ENCODE data around the gene CISH.

Gene CISH

DNA sequence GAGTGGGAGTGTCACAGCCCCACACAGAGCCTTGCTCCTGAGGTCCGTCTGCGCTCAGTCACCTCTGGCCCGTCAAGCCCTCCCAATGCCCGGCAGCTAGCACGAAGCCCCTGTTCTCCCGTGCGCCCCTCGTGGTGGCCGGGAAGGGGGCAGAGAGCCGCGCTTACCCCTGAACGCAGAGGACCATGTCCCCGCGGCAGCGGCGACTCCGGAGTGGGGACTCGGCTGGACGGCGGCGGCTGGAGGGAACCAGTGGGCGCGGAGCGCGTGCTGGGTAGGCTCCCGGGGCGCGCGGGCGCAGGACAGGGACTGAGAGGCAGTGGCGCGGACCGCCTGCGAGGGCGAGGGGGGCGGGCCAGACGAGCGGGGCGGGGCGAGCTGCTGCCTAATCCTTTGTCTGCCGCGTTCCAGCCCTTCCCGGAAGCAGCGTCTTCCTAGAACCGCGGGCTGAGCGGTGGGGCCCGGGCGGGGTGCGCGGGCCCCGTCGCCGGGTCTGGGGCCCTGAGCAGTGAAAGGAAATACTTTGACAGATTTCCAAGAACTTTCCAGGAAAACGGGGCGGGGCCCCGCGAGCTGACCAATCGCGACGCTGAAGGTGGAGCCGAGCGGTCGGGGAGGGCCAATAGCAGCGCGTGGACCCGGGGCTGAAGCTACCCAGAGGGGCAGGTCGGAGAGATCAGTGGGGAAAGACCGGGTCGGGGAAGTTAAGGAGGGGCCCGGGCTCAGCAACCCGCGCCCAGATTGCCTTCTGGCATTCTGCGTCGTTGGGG, at the start of gene CISH:
CISH (minus strand) TSS at position 311 of the 770 bp plus-strand sequence; CDS start at position 187, 124 bp downstream.
- FAIRE-seq = no peak

- FAIRE-seq = no peak
Observed at GRCh38 chr3:50660386-50660785, 48.8 kb upstream of the CISH start.

GRCh38 chr3:50658831-50659230, 47.3 kb upstream of the CISH start:
- no peak for FAIRE-seq

DNA sequence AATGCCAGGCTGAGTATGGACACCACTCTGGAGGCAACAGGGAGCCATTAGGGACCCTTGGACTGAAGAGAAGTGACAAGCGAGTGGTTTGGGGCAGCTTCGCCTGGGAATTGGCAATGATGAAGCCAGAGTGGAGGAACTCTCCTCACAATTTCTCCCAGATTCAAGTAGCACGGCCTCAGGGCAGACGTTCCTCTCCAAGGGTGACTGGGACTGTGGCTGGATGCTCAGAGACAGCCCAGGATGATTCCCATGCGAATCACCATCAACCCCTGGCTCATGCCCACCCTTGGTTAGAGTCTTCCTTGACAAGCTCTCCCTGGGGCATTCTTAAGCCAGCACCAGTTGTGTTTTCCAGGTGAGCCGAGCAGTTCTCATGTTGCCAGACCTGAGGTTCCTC, 46.8 kb upstream of the CISH start:
- FAIRE-seq = no peak

DNA sequence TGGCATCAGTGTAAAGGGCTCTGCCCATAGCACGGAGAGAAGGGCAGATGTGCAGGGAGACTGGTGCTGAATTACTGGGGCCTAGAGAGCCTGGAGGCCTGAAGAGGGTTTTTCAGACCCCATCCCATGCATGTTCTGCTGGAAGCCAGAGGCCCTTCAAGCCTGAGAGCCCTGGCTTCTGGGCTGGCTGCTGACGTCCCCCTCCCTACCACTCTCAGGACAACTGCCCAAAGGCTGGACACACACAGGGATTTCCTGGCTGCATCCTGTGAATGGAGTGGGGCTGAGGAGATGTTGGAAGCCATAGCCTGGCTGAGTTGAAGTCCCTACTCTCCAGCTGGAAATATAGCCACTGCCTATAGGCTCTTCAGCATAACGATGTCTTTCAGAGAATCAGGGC, 46.2 kb upstream of the CISH start:
- no peak for FAIRE-seq

GRCh38 chr3:50657407-50657806, 45.8 kb upstream of the CISH start:
- FAIRE-seq = no peak

GRCh38 chr3:50656417-50657195, 45.0 kb upstream of the CISH start:
- FAIRE-seq = no peak

DNA sequence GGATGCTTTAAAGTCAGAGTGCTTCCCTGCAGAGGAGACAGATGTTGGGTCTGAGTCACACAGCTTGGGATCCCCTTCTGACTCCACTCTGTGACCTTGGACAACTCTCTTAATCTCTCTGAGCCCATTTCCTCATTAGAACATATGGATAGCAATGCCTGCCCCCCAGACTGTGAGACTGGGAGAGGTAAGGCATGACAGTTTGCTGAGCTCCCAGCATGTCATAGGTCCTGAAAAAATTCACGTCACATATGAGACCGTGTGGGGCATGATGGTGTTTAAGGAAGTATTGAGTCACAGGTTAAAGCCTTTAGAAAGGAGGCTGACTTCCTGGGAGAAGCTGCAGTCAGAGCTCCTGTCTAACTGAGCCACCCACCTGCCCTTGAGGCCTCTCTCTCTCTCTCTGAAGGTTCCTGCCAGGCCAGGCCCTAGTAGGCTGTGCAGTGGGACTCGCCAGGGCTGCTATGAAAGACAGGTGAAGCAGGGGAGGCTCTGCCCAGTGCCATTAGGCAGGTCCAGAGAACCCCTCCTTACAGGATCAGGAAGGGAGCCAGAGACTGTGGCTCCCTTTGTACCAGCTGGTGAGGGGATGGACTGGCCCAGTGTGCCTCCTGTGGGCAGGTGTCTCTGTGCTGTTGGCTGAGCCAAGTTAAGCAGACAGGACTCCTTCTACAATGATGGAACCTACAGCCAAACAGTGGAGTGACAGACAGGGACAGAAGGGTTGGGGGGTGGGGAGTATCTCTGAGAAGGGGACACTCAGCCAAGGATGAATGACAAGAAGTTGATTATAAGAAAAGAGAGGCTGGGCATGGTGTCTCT, 43.6 kb upstream of the CISH start:
- no peak for FAIRE-seq

DNA sequence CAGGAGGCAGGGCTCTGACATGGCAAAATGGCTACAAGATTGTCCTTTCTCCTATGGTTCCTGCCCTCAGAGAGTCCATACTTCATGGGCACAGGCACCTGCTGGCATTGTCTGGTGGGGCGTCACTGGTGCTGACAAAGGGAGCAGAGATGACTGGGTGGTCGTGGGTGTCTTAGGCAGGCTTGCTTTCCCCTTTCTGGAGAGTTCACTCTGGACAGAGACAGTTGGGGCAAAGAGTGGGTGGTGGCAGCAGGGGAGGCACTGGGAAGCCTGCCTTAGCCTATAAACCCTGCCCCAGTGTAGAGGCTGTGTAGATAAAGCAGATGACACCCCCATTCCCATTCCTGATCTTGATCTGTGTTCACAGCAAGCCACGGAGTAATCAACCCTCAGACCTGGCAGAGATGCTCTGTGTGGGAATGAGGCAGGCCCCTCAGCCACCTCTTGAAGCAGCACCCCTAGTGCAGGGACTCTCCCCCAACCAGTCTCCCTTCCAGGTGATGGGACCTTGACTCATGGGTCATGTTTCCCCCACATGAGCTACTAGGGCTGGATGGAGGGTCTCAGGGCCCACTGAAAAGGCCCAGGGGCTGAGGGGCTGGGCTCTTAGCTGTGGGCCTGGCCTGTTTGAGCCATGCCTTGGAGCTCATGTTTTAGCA, 42.5 kb upstream of the CISH start:
- FAIRE-seq = no peak

DNA sequence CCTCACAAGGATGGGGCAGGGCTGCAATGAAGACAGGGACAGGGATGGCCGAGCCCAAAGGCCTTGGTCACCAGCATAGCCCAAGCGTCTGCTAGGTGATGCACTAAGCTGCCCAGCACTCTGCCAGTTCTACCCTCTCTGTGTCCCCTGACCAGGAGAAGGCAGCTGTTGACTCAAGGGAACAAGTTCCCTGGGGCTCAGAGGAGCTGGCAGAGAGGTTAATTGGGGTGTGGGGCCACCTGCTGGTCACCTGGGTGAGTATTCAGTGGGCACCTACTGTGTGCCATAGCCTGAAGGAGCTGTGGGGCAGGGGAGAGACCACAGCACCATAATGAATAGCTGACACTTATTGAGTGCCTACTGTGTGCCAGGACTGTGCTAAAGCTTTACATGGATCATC, 41.1 kb upstream of the CISH start:
- FAIRE-seq = no peak

GRCh38 chr3:50651920-50652529, 40.5 kb upstream of the CISH start:
- no peak for FAIRE-seq

DNA sequence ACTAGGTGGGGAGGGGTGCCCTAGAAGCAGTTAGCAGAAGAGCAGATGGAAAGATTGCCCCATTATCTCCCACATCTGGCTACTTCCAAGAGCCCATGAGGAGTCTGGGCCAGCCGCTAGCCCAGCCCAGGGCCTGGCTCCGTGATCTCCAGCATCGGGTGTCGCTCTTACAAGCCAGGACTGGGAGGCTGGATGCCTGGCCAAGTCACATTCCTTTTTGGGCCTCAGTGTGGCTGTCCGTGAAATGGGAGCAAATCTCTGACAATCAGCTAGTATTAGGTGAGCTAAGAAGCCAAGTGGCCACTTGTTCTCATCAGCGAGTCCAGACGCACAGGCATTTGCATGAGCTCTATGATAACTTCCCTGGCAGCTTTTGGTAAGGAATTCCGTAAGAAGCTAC, 39.9 kb upstream of the CISH start:
- FAIRE-seq = no peak

DNA sequence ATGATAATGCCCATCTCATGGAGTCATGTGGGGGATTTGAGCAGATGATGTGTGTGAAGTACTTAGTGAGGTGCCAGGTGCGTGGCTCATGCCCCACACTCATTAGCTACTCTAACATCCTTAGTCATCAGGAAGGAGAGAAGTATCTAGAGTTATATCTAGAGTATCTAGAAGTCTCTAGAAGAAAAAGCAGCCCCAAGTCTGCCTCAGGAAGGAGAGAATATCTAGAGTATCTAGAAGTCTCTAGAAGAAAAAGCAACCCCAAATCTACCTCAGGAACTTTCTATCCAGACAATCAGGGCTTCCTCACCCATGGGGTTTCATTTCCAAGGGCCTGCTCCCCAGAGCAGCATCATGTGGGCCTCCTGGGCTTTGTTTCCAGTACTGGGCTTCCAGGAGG, 38.4 kb upstream of the CISH start:
- no peak for FAIRE-seq

GRCh38 chr3:50649451-50649931, 37.9 kb upstream of the CISH start:
- FAIRE-seq = no peak

DNA sequence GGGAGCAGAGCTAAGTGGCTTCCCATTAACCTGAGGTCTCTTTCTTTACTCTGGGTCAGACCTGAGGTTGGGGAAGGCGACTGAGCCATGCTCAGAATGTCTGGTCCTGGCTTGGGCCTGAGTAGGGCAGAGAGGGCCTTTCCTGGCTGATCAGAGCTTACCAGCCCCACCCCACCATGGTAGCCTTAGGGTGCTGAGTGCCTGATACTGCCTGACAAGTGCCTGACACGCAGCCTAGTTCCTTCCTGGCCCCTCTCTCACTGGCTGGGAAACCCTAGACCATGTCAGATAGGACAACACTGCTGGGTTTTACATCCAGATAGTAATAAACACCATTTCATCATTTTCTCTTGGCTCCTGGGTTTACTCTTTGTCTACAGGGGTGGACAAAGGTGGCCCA, 37.4 kb upstream of the CISH start:
- FAIRE-seq = no peak

- FAIRE-seq = no peak
Observed at GRCh38 chr3:50648313-50648712, 36.7 kb upstream of the CISH start.

- no peak for FAIRE-seq
Observed at GRCh38 chr3:50645378-50645777, 33.8 kb upstream of the CISH start.

- no peak for FAIRE-seq
Observed at GRCh38 chr3:50644561-50644960, 33.0 kb upstream of the CISH start.

DNA sequence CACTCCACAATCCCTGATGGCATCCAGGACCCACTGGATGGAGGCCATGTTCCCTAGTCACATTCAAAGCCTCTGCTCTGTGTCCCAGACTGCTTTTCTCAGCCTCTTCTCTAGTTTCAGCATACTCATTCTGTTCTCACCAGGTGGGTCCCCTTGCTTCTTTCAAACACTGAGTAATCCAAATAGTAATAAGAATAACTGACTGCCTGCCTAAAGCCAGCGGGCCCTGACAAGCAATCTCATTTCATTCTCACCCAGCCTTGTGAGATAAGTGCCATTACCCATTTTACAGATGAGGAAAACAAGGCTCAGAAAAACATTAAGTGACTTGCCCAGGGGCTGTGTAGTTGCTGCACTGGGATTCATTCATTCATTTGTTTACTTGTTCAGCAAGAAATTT, 30.8 kb upstream of the CISH start:
- FAIRE-seq = no peak

- no peak for FAIRE-seq
Observed at GRCh38 chr3:50639055-50639494, 27.5 kb upstream of the CISH start.

GRCh38 chr3:50637945-50638344, 26.4 kb upstream of the CISH start:
- FAIRE-seq = no peak

DNA sequence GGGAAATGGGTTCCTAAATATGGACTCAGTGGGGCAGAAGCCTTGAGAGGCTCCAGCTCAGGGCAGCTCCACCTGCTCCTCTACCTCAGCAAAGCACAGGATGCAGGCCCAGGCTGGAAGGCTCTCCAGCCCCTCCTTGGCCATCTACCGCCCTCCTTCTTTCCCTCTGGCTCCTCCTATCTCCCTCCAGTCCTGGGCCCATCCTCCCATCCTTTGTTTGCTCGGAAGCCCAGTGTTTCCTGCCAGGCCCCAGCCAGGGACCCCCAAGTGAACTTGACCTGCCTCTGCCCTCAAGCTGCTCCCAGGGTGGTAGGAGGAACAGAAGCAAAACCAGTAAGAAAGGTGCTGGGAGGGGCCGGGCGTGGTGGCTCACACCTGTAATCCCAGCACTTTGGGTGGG, 25.4 kb upstream of the CISH start:
- no peak for FAIRE-seq
